Colon (tissue), 2 donors: ENCODE data around the gene KERA.

Experiments
- FAIRE-seq: peaks from 2 replicates; lab custom pipeline; 2012; peaks lifted over from hg19 to GRCh38; lab: Jason Lieb, UNC
- donor health status: control.
- donor health status: control.

Gene KERA

GRCh38 chr12:91009319-91009950 lies 48.4 kb downstream of the KERA start:
- no peak for FAIRE-seq

GRCh38 chr12:91007531-91008290 lies 50.1 kb downstream of the KERA start:
- FAIRE-seq, result no peak

- no peak for FAIRE-seq
These were observed 53.0 kb downstream of the KERA start, which contains the start of gene EPYC for GRCh38 chr12:91004872-91005271. TSS of gene EPYC (minus strand) at chr12:91004972. CDS start at chr12:91002565, 2,407 bp downstream.

- no peak for FAIRE-seq
These were observed 54.1 kb downstream of the KERA start for GRCh38 chr12:91003737-91004136.

GRCh38 chr12:91001306-91001705 lies 56.5 kb downstream of the KERA start:
- no peak for FAIRE-seq
